GM18526 (cell line): Measurements from ENCODE around the gene IFT122.

Experiments used
- POLR2A ChIP-seq: IDR thresholded peaks from 3 replicates; pipeline ENCODE4 v1.6.1; 2011; ENCODE audit not compliant: insufficient read length; ENCODE audit errors: extremely low read depth

The IFT122 gene

DNA sequence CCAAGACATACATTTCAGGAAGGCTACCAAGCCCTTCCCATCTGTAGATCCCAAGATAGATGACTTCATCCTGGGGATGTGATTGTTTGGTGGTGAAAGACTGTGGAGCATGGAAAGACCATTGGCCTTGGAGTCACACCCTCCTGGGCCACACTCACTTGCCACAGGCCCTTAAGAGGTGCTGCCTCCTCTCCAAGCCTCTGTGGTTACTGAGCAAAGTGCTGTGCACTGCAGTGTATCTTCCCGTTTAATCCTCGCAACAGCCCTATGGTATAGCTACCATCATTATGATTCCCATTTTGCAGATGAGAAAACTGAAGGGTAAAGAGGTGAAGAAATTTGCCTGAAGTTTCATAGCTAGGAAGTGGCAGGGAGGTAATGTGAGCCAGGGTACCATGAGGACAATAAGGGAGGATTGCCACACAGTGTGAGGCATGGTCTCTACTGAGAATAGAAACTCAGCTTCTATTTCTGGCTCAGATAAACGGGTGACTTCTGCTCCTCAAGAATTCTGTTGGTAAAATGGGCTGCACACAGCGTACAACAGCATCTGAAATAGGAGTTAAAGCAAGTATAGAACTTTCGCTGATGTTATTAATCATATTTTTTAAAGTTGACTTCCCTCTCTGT is 64.6 kb downstream of the IFT122 start:
- TF ChIP-seq POLR2A = no peak

DNA sequence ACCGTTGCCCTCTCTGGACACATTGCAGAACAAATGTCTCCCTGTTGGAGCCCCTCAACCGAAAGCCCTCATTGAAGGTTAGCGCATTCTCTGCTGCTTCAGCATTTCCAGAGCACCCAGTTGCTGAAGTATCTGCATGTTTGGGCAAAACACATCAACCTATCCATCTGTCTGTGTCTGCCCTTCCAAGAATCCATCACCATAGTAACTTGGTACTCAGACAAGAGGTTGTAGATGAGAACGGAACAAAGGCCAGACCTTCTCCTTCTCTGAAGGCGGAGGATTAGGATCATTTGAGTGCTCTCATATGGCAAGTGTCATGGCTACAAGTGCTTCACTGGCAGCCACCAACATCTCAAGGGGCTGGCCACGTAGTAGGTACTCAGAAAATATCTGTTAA is 65.3 kb downstream of the IFT122 start:
- TF ChIP-seq POLR2A = no peak

DNA sequence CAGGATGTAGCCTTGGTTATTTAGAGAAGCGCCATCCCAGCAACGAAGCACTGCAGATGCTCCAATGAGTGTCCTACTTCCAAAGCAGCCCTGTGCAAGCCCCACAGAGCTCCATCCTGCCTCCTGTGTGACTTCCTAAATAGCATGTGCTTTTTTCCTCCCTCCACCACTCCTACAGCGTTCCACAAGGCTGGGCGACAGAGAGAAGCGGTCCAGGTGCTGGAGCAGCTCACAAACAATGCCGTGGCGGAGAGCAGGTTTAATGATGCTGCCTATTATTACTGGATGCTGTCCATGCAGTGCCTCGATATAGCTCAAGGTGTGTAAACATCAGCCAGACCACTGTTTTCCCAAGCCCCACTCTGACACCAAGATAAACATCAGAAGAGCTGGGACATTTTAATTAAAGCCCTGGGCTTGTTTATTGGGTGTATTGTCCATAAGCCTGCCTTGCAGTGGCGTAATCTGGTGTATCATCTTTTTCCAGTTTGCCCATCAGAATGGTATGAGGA is 66.3 kb downstream of the IFT122 start:
- TF ChIP-seq POLR2A = no peak

DNA sequence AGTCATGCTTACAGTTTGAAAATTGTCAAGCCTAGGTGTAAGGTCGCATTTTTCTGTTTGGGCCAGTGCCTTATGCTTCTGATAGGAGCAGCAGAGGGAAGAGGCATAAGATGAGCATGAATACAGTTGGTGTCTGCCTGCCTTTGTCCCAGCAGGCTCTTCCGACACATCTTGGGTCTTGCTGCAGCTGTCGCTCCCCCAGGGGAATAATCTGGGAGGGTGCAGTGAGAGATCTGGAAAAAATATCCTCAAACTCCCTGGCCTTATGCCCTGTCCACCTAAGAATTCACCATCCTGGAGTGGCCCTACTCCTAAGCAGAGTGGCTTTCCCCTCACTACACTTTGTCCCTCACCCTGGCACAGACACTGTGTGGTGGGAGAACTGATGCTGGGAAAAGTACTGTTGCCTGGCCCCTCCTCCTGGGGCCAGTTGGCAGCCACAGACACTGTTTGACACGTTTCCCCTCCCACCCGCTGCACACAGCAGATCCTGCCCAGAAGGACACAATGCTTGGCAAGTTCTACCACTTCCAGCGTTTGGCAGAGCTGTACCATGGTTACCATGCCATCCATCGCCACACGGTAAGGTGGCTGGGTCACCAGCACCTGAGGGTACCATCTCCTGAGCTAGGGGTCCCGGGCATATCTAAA is 67.3 kb downstream of the IFT122 start:
- TF ChIP-seq POLR2A = no peak

DNA sequence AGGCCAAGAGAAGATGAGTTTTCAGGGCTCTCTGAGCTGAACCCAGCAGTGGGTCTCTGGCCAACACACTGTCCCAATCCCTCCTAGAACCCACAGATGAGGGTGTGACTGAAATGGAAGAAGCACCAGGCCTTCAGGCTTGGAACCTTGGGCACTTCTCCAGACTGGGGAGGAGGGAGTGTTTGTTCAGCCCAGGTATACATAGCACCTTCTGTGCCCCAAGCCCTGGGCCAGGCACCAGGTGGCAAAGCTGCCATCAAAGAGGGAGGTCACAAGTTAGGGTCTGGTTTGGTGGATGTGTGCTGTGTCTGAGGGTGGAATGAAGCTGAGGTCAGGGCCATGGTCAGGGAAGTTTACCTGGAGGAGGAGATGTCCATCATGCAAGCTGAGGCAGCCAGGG is 72.6 kb downstream of the IFT122 start:
- no peak for TF ChIP-seq POLR2A

DNA sequence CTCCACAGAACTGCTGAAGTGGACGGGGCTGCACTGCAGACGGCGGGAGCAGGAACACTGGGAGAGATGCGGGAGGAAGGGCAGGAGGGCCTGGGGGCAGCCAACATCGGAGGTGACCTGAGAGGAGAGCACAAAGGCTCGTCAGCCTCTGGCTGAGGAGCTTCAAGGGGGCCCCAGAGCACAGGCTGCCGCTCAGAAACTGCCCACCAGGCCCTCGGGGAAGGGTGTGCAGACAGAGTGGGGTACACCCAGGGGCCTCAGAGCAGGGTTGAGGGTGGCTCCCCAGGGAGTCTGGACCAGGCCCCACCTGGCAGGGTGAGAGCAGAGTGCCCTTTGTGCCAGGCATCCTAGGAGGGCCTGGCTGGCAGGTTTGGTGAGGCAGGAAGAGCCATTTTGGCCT is 73.7 kb downstream of the IFT122 start:
- TF ChIP-seq POLR2A = no peak

DNA sequence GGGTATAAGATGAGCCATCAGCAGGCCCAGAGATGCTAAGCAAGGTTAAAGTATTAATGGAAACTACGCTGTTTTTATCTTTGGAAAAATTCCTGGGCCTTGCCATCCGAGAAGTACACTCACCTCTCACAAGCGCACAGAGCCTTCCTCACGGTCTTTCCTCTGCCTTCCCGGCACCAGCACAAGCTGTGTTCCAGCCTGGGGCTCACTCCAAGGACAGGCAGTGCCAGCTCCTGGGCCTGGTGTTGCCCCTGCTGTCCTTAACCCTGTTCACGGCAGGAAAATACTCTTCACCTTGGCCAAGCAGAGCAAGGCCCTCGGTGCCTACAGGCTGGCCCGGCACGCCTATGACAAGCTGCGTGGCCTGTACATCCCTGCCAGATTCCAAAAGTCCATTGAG is 74.1 kb downstream of the IFT122 start:
- no peak for TF ChIP-seq POLR2A

DNA sequence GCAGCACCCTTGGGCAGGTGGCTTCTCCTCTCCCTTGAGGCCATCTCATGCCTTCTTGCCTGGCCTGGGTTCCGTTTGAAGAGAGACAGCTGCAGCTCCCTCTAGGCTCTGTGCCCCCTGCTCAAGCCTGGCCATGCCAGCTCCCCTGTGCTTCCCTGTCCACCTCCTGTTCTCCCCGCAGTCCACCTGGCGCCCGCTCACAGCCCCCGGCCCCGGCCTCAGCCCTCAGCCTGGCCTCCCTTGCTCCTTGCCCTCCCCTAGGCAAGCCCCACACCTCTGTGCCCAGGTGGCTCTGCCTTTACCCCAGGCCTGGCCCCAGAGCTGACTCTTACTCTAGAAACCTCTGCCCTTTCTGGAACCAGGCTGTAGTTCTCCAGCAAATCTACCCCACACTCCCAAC is 74.5 kb downstream of the IFT122 start:
- TF ChIP-seq POLR2A = no peak

DNA sequence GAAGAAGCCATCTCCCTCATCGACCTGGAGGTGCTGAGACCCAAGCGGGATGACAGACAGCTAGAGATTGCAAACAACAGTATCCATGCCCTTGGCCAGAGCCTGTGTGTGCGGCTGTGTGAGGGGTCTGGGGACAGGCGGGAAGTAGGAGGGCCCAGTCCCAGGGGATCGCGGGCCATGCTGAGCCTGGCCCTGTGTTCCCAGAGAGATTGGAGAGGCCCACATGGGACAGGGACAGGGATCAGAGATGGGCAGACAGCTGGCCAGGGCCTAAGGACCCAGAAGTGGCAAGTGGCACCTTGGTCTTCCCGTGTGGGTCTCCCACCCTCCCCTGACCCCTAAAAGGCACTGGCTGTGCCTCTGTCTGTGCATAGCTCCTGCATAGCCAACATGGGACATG is 77.5 kb downstream of the IFT122 start:
- no peak for TF ChIP-seq POLR2A

DNA sequence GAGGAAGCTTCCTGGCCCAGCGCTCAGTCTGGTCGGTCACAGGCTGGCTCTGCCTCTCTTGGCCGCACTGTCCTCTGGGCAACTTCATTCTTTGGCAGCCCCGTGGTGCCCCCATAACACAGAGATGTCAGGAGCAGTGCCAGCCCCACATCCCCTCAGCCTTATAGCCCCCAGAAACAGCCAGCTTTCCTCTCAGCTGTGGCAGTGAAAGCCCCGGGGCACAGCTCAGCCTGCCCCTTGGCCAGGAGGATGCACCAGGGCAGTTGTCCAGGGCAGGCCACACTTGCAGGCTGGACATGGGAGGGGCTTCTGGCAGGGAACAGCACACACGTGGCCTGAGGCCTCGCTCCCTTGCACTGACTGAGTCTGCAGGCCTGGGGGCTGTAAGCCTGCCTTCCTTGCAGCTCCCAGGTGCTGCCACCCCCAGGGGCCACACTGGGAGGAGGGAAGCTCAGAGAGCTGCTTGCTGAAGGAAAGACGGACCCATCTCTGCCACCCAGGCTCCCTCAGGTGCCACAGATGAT is 78.1 kb downstream of the IFT122 start:
- no peak for TF ChIP-seq POLR2A

DNA sequence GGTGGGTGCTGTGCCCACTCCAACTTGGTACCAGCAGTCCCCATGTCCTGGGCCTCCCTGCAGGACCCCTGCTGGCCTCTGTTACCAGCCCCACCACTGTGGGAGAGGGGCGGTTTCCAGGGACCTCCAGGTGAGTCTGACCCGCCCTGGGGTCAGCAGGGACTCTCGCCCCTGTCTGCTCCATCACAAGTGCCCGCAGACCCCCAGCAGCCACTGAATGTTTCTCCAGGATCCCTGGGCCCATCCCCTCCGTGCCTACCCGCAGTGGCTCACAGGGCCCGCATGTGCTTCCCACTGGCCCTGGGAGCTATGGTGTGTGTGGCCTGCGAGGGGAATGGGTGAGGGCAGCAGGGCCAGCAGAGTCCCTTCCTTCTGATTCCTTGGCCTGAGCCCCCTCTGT is 78.6 kb downstream of the IFT122 start:
- no peak for TF ChIP-seq POLR2A

DNA sequence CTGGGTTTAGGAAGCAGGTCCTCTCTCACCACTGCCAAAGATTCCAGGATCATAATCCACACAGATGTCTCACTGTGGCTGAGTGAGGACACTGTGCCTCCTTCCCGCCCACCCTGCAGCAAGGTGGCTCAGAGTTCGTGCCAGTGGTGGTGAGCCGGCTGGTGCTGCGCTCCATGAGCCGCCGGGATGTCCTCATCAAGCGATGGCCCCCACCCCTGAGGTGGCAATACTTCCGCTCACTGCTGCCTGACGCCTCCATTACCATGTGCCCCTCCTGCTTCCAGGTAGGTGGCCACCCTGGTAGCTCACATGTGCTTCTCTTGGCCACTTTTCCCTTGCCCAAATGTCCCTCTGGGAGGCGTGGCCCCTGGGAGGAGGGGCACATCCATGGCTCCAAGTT is 79.4 kb downstream of the IFT122 start:
- no peak for TF ChIP-seq POLR2A

DNA sequence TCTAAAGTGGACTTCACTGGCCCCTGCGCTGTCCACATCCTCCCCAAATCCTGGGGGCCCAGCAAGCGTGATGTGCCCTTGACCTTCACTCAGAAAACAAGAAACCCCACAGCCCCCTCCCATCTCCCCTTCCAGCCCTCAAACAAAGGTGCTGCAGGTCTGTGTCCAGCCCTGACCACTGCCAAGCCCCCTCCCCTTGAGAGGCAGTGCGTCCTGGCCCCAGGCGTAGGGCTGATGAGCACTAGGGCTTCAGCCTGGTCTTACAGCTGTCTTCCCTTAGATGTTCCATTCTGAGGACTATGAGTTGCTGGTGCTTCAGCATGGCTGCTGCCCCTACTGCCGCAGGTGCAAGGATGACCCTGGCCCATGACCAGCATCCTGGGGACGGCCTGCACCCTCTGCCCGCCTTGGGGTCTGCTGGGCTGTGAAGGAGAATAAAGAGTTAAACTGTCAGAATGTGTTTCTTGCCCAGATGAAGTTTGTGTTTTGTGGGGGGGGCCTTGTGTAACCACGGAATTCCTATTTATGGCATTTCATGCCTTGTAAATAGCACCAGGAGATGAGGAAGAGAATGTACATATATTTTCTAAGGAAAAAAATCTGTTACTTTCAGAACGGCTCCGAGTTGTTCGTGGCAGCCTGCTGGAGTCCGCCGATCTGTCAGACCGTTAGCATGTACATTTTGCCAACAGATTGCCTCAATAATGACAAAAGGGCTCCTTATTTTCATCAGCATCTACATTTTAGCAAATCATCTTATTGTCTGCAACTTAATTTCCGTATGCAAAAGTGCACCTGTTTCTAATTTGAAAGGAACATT is 80.1 kb downstream of the IFT122 start:
- TF ChIP-seq POLR2A = no peak

DNA sequence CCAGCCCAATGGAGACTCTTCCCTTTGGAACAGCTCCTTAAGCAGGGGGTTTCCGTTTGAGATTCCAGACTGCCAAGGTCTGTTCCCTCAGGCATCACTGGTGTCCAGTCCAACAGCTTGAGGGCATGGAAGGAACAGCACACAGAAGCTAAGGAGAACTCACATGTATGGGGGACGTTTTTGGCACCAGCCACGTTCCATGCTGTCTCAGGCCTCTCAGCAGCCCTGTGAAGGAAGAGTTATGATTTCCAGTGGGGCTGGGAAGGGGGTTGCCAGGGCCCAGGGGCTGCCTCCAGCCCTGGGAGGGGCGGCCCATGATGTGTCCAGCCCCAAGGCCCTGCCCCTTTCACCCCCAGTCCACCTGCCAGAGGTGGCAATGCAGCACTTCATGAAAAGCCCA is 80.9 kb downstream of the IFT122 start:
- no peak for TF ChIP-seq POLR2A

DNA sequence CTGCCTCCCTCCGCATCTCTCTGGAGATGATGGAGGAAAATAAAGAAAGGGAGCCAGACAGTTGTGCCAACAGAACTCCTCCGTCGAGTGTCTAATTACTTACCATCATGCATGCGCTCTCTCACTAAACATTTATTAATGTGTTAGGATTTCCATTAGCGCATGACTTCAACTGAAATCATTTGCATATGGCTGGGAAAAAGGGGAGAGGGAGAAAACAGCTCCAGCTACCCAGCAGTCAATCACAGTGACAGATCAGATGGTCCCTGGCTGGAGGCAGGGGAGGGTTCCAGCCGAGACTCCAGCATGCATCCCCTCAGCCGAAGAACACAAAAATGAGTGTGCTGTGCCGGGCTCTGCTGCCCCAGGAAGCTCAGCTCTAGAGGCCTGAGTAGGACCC is 81.6 kb downstream of the IFT122 start:
- no peak for TF ChIP-seq POLR2A

DNA sequence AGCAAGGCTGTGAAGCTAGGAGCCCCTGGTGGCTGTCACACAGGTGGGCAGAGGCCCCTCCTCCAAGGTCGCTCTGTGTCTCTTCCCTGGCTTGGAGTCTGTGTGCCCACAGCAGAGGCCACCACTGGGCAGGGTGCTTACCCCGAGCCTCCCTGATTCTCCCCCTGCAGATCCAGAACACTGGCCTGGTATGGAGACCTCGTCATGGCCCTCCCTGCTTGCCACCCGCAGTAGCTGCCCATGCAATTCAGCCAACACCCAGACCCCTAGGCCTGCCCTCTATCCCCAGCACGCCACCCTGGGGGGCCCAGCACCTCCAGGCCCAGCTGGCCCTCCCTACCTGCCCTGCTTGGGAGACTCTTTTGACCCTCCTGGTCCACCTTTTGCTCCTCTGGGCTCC is 82.9 kb downstream of the IFT122 start:
- TF ChIP-seq POLR2A = no peak
